H1 (cell line): Measurements from ENCODE around the gene FOXC2. TPM values are rescaled to one million over a fixed set of nuclear protein-coding genes. Genes with fewer than 3 reads are reported as not detected.

Source experiments
- CTCF ChIA-PET: fragments of 300-600 bp; sonication (Branson Sonifier 250); formaldehyde crosslinking; loops from one replicate; lab custom pipeline; 2021; ENCODE audit not compliant: partially characterized antibody; lab: Charles Lee
- POLR2A ChIA-PET: fragments of 300-600 bp; sonication (Branson Sonifier 250); formaldehyde crosslinking; loops from one replicate; lab custom pipeline; 2021; ENCODE audit warnings: inconsistent platforms; ENCODE audit not compliant: partially characterized antibody; lab: Charles Lee
- DNase-seq, 2 experiments: peaks; one replicate each; pipeline versions ENCODE4 v3.0.0 to v3.0.0-alpha.2; 2010 to 2022; ENCODE audit warnings: low spot score in 2 of 2, low read depth in 1 of 2, mixed read lengths in 1 of 2
- FAIRE-seq: peaks from 2 replicates; lab custom pipeline; 2011; peaks lifted over from hg19 to GRCh38; lab: Jason Lieb, UNC
- H2AFZ ChIP-seq: 2 replicates; pipeline ENCODE4 v1.8.1; 2012; ENCODE audit warnings: low read length, inconsistent platforms
- H2AK5ac ChIP-seq: 2 replicates; pipeline ENCODE4 v1.6.1; 2013; ENCODE audit warnings: low read depth, low read length
- H2BK120ac ChIP-seq: replicated peaks from 2 replicates; pipeline ENCODE3; 2013; ENCODE audit warnings: low read depth, low read length, inconsistent platforms
- H2BK12ac ChIP-seq: 2 replicates; pipeline ENCODE4 v1.6.1; 2013; ENCODE audit warnings: low read depth, low read length
- H2BK15ac ChIP-seq: 2 replicates; pipeline ENCODE4 v1.6.1; 2013; ENCODE audit warnings: low read length
- H2BK20ac ChIP-seq: 2 replicates; pipeline ENCODE4 v1.6.1; 2013; ENCODE audit warnings: low read length
- H2BK5ac ChIP-seq: 2 replicates; pipeline ENCODE4 v1.6.1; 2013; ENCODE audit warnings: low read depth, low read length
- H3K14ac ChIP-seq: 2 replicates; pipeline ENCODE4 v1.6.1; 2013; ENCODE audit warnings: inconsistent platforms; ENCODE audit not compliant: insufficient read length
- H3K18ac ChIP-seq: 2 replicates; pipeline ENCODE4 v1.6.1; 2013; ENCODE audit warnings: low read length; ENCODE audit errors: extremely low read depth
- H3K23ac ChIP-seq: 2 replicates; pipeline ENCODE4 v1.6.1; 2013; ENCODE audit warnings: inconsistent platforms; ENCODE audit not compliant: insufficient read length
- H3K23me2 ChIP-seq: 2 replicates; pipeline ENCODE4 v1.6.1; 2013; ENCODE audit warnings: low read depth, low read length
- H3K27ac ChIP-seq: 2 replicates; pipeline ENCODE4 v1.6.1; 2011; ENCODE audit warnings: low read depth, low read length, inconsistent platforms
- H3K27me3 ChIP-seq, 4 experiments: replicated peaks in 1 of 4; 1 replicate in 1 of 4; 2 replicates in 3 of 4; pipeline versions ENCODE4 v1.6.1 to v1.8.1; 2011 to 2013; ENCODE audit warnings: low read length in 3 of 4, mild to moderate bottlenecking in 3 of 4, inconsistent platforms in 2 of 4, mixed read lengths in 2 of 4, moderate library complexity in 1 of 4; ENCODE audit not compliant: control insufficient read depth in 3 of 4, insufficient read depth in 3 of 4; ENCODE audit errors: extremely low read depth in 1 of 4
- H3K36me3 ChIP-seq, 4 experiments: 2 replicates each; pipeline versions ENCODE4 v1.6.1 to v1.8.1; 2011 to 2013; ENCODE audit warnings: mild to moderate bottlenecking in 4 of 4, low read length in 3 of 4, moderate library complexity in 2 of 4, control low read depth in 1 of 4, inconsistent platforms in 1 of 4; ENCODE audit not compliant: insufficient read depth in 4 of 4, control insufficient read depth in 2 of 4
- H3K4ac ChIP-seq: replicated peaks from 2 replicates; pipeline ENCODE3; 2013; ENCODE audit warnings: low read length, low read depth, mixed read lengths, inconsistent platforms; ENCODE audit not compliant: insufficient read length
- H3K4me1 ChIP-seq, 4 experiments: replicated peaks in 1 of 4; 1 replicate in 1 of 4; 2 replicates in 3 of 4; pipeline versions ENCODE4 v1.6.1 to v1.8.1; 2011 to 2013; ENCODE audit warnings: low read length in 3 of 4, inconsistent platforms in 2 of 4, mixed read lengths in 1 of 4; ENCODE audit not compliant: insufficient read depth in 4 of 4, control insufficient read depth in 3 of 4
- H3K4me2 ChIP-seq, 2 experiments: 2 replicates each; pipeline versions ENCODE4 v1.6.1 to v1.8.1; 2011 to 2013; ENCODE audit warnings: low read depth in 2 of 2, low read length in 2 of 2, control low read depth in 1 of 2, inconsistent platforms in 1 of 2, mild to moderate bottlenecking in 1 of 2; ENCODE audit not compliant: insufficient read depth in 1 of 2
- H3K4me3 ChIP-seq, 4 experiments: fragments of 200-600, 300-600 bp in 1 of 4; sonication (generic), shearing (Covaris generic), sonication (Bioruptor Twin) in 1 of 4; 2 replicates each; pipeline versions ENCODE4 v1.5.1 to v1.8.1; 2011 to 2016; ENCODE audit warnings: low read length in 4 of 4, low read depth in 3 of 4, control low read depth in 2 of 4, inconsistent platforms in 2 of 4, mild to moderate bottlenecking in 2 of 4, mixed read lengths in 1 of 4, moderate library complexity in 1 of 4; ENCODE audit not compliant: insufficient read depth in 2 of 4; ENCODE audit errors: extremely low read depth in 1 of 4
- H3K56ac ChIP-seq: replicated peaks from 2 replicates; pipeline ENCODE3; 2013; ENCODE audit warnings: low read depth, mild to moderate bottlenecking, mixed read lengths, low read length, inconsistent platforms; ENCODE audit not compliant: insufficient read length
- H3K79me1 ChIP-seq: 2 replicates; pipeline ENCODE4 v1.6.1; 2013; ENCODE audit warnings: low read depth, low read length, control low read depth
- H3K79me2 ChIP-seq, 2 experiments: 2 replicates each; pipeline versions ENCODE4 v1.6.1 to v1.8.1; 2012 to 2013; ENCODE audit warnings: low read length in 2 of 2, mild to moderate bottlenecking in 2 of 2, inconsistent platforms in 1 of 2; ENCODE audit not compliant: insufficient read depth in 2 of 2, control insufficient read depth in 1 of 2
- H3K9ac ChIP-seq, 4 experiments: replicated peaks in 1 of 4; 1 replicate in 1 of 4; 2 replicates in 3 of 4; pipeline versions ENCODE4 v1.6.1 to v1.8.1; 2011 to 2013; ENCODE audit warnings: low read depth in 3 of 4, low read length in 3 of 4, control low read depth in 2 of 4, mild to moderate bottlenecking in 2 of 4, moderate library complexity in 2 of 4, inconsistent platforms in 1 of 4; ENCODE audit errors: extremely low read depth in 1 of 4
- H3K9me3 ChIP-seq, 2 experiments: 2 replicates each; pipeline versions ENCODE4 v1.6.1 to v1.8.1; 2012 to 2013; ENCODE audit warnings: mild to moderate bottlenecking in 2 of 2, moderate library complexity in 2 of 2, control low read depth in 1 of 2, inconsistent platforms in 1 of 2, low read depth in 1 of 2, low read length in 1 of 2, mixed read lengths in 1 of 2; ENCODE audit not compliant: insufficient read depth in 2 of 2
- H4K20me1 ChIP-seq, 2 experiments: replicated peaks in 1 of 2; 2 replicates each; pipeline versions ENCODE3 to v1.8.1; 2011 to 2013; ENCODE audit warnings: inconsistent platforms in 2 of 2, low read length in 2 of 2, mild to moderate bottlenecking in 1 of 2; ENCODE audit not compliant: insufficient read depth in 2 of 2, control insufficient read depth in 1 of 2
- H4K5ac ChIP-seq: 2 replicates; pipeline ENCODE4 v1.6.1; 2013; ENCODE audit warnings: low read length, low read depth, mixed read lengths, inconsistent platforms; ENCODE audit not compliant: insufficient read length
- H4K8ac ChIP-seq: 2 replicates; pipeline ENCODE4 v1.8.0; 2013; ENCODE audit warnings: mild to moderate bottlenecking, moderate library complexity, low read length, inconsistent platforms; ENCODE audit not compliant: insufficient read depth; ENCODE audit errors: extremely low read depth
- H4K91ac ChIP-seq: replicated peaks from 2 replicates; pipeline ENCODE3; 2013; ENCODE audit warnings: low read length, mixed read lengths, inconsistent platforms; ENCODE audit not compliant: insufficient read length
- CHD2 ChIP-seq: IDR thresholded peaks from 2 replicates; pipeline ENCODE4 v1.6.1; 2012; ENCODE audit warnings: low read length, improper control_type of control experiment
- EGR1 ChIP-seq: IDR thresholded peaks from 2 replicates; pipeline ENCODE4 v1.6.1; 2011; ENCODE audit warnings: low read depth, low read length, borderline replicate concordance
- HDAC2 ChIP-seq, 2 experiments: fragments of 300-600 bp in 1 of 2; sonication (generic) in 1 of 2; IDR thresholded peaks; 2 replicates each; pipeline ENCODE4 v1.6.1; 2011 to 2012; ENCODE audit warnings: low read depth in 2 of 2, low read length in 2 of 2, mild to moderate bottlenecking in 2 of 2, moderate library complexity in 2 of 2, borderline replicate concordance in 1 of 2, inconsistent platforms in 1 of 2
- POLR2A ChIP-seq, 2 experiments: IDR thresholded peaks; 1 replicate in 1 of 2; 2 replicates in 1 of 2; pipeline ENCODE4 v1.6.1; 2011; ENCODE audit warnings: low read depth in 2 of 2, low read length in 2 of 2, mild to moderate bottlenecking in 2 of 2; ENCODE audit errors: control extremely low read depth in 1 of 2
- RXRA ChIP-seq: IDR thresholded peaks from 2 replicates; pipeline ENCODE4 v1.6.1; 2011; ENCODE audit warnings: low read depth, mild to moderate bottlenecking, low read length, moderate library complexity; ENCODE audit not compliant: insufficient read depth
- SP1 ChIP-seq: IDR thresholded peaks from 2 replicates; pipeline ENCODE4 v1.6.1; 2011; ENCODE audit warnings: low read depth, low read length
- TBP ChIP-seq: IDR thresholded peaks from 2 replicates; pipeline ENCODE4 v1.6.1; 2011; ENCODE audit warnings: low read depth, low read length, improper control_type of control experiment
- ZNF274 ChIP-seq: IDR thresholded peaks from 2 replicates; pipeline ENCODE4 v1.7.0; 2012; ENCODE audit warnings: low read length, borderline replicate concordance; ENCODE audit errors: extremely low read depth
- WGBS, 2 experiments: shearing (Covaris generic) in 1 of 2; methylation state at CpG; one replicate each; pipeline versions ENCODE4 v1.1.6 to v1.1.7; 2013 to 2015; ENCODE audit warnings: low lambda C conversion rate in 2 of 2, mixed read lengths in 2 of 2, inconsistent platforms in 1 of 2, low coverage in 1 of 2, missing lambda C conversion rate in 1 of 2; ENCODE audit not compliant: insufficient replicate concordance in 2 of 2, insufficient coverage in 1 of 2, insufficient read length in 1 of 2; ENCODE audit errors: extremely low coverage in 1 of 2, missing lambda C conversion rate in 1 of 2; 5-methylcytosine and 5-hydroxymethylcytosine counted together
- polyA plus RNA-seq, 7 experiments: library from polyadenylated mRNA; depleted of rRNA in 3 of 7; stranded (reverse) in 5 of 7; unstranded in 2 of 7; fragments of >200 nt in 5 of 7; fragments of 200-250 nt in 2 of 7; gene quantifications; 1 replicate in 5 of 7; 2 replicates in 1 of 7; 4 replicates in 1 of 7; pipeline versions ENCODE4 v1.2.1 to v1.2.3, GENCODE V29; 2011 to 2013; ENCODE audit warnings: missing spikeins in 2 of 7, mixed read lengths in 2 of 7
- total RNA-seq: library from RNA; stranded (reverse); fragmentation: NEBNext Ultra II Directional; extraction: Animal tissue kit (Norgen Biotek cat#: 25700); gene quantifications from 2 replicates; pipeline ENCODE4 v1.2.1, GENCODE V29; 2021

Gene FOXC2
- total and polyA plus RNA-seq, 2 of the 8 experiments (the other 6 are each of a cell fraction or from before 2014, with no cell fraction given) = 0.09 TPM; not detected in 1

DNA sequence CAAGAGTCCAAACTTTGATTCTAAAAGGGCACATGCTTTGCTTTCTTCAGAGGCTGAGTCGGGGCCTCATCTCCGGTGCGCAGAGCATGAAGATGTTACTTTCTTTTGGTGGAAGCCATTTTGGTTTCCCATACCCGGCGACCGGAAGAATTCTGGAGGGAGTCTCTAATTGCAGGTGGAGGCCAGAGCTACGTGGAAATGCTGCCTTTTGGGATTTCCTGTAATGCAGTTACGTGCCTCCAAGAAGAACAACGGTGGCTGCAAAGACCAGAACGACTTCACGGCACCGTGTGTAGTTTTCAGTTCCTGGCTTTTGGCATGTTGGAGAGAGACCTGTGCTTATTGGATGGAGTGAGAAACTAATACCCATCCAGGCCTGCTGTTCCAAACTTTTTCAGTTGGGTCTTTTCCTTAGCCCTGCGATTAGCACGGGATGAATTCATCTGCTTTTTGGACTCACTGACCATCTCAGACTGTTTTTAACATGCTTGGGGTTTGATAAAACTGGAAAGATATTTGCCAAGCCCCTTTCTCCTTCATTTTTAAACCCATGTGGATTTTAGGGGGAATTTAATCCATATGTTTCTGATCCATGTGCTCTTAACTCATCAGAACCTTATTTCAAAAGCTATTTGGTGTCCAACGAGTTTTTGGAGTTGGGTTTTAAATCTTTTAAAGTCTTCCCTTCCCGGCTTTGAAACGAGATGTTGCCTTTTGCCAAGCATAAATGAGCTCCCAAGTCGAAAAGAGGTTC is 30.7 kb downstream of the FOXC2 start:
- H3K14ac ChIP-seq = no peak overlapping the region
- H3K4me2 ChIP-seq = no peak overlapping the region
- no peaks in the 10 kb centered on the region for H4K20me1 ChIP-seq
- H4K8ac ChIP-seq = no peak overlapping the region; the same call in 1 of the 2 replicates
- H3K4ac ChIP-seq = no peak overlapping the region
- no peaks in the 10 kb centered on the region for H3K36me3 ChIP-seq
- H3K23me2 ChIP-seq = no peaks in the 10 kb centered on the region
- no peak overlapping the region for H2BK20ac ChIP-seq
- no peak overlapping the region for H4K5ac ChIP-seq
- peaks cover 0 to 1% (median 0%) of the 10 kb centered on the region in 4 experiments; a peak in 3 of 7 replicates for H3K27me3 ChIP-seq
- TF ChIP-seq TBP = no peak
- TF ChIP-seq RXRA = no peak
- no peak for TF ChIP-seq POLR2A (IDR thresholded peaks at IDR 0.05; ENCODE audit: control extremely low read depth in 1 of 2, low read depth in 2 of 2, low read length in 2 of 2)
- no peak for TF ChIP-seq HDAC2 (IDR thresholded peaks at IDR 0.05; ENCODE audit: borderline replicate concordance in 1 of 2, low read depth in 2 of 2, low read length in 2 of 2)
- TF ChIP-seq SP1 = no peak
- TF ChIP-seq ZNF274 = no peak
- no peak for TF ChIP-seq CHD2
- TF ChIP-seq EGR1 = no peak
- no peak overlapping the region for H3K23ac ChIP-seq
- no peak overlapping the region for H3K56ac ChIP-seq
- H2BK12ac ChIP-seq = no peak overlapping the region
- no peak overlapping the region for H3K27ac ChIP-seq
- no peaks in the 10 kb centered on the region for H3K9me3 ChIP-seq
- H2BK120ac ChIP-seq = no peak overlapping the region
- H3K4me3 ChIP-seq = no peak overlapping the region
- no peak overlapping the region for H2AK5ac ChIP-seq
- H3K9ac ChIP-seq = no peak overlapping the region
- H3K79me2 ChIP-seq = no peaks in the 10 kb centered on the region
- no peak overlapping the region for H2BK15ac ChIP-seq
- 93% methylated on average over 18 of the region's 18 CpGs; no CpG with 5 or more reads in 1 of the 2 experiments for WGBS, 2 experiments
- no peak overlapping the region for H4K91ac ChIP-seq
- no peak overlapping the region for H3K18ac ChIP-seq
- CTCF ChIA-PET = no interaction called here
- POLR2A ChIA-PET = interaction anchor here (0.6 kb wide), 1 partner anchor 204 kb away, joined by 4 read pairs; no protein-coding TSS in a partner anchor
- DNase-seq = no peak
- no peak overlapping the region for H2BK5ac ChIP-seq
- no peak overlapping the region; the same call in 1 of the 2 replicates for H2AFZ ChIP-seq
- no peaks in the 10 kb centered on the region for H3K79me1 ChIP-seq
- no peak for FAIRE-seq
- H3K4me1 ChIP-seq = no peaks in the 10 kb centered on the region; a peak in 1 of 7 replicates
